AG08395 (cell line): ENCODE data around the gene PPP1R12A.

ENCODE experiments used
- DNase-seq: peaks from one replicate; pipeline ENCODE4 v3.0.0; 2012; ENCODE audit warnings: mixed read lengths, low spot score

PPP1R12A gene

GRCh38 chr12:79766705-79767464 is 168.0 kb downstream of the PPP1R12A start:
- peak; percentile 20 for DNase-seq

- no peak for DNase-seq
Measured at GRCh38 chr12:79765157-79765556, 169.7 kb downstream of the PPP1R12A start.

GRCh38 chr12:79764641-79765040 is 170.3 kb downstream of the PPP1R12A start:
- DNase-seq = no peak

- no peak for DNase-seq
Measured at GRCh38 chr12:79763766-79764452, 171.0 kb downstream of the PPP1R12A start.

- DNase-seq = no peak
Measured at GRCh38 chr12:79761341-79761740, 173.6 kb downstream of the PPP1R12A start.

- DNase-seq = no peak
Measured at GRCh38 chr12:79747274-79747673, 187.6 kb downstream of the PPP1R12A start.

- DNase-seq = peak; percentile 48
Measured at GRCh38 chr12:79737875-79738718, 196.8 kb downstream of the PPP1R12A start.

GRCh38 chr12:79732638-79733037 is 202.3 kb downstream of the PPP1R12A start:
- no peak for DNase-seq

GRCh38 chr12:79725987-79726386 is 208.9 kb downstream of the PPP1R12A start:
- peak; percentile 66 for DNase-seq
